Measurements from ENCODE around the gene AARS2.
"Not testable (repeated sequence)": the region's sequence is repeated elsewhere in the genome, so short reads cannot be mapped to it uniquely, and the experiment has no call there.

The AARS2 gene

GRCh38 chr6:44332585-44332984 lies 19.4 kb upstream of the AARS2 start:
- DNase-seq (ENCODE audit: low read depth in 2 of 3, low spot score in 1 of 3) = no peak

- no peak for DNase-seq (ENCODE audit: low read depth in 2 of 3, low spot score in 1 of 3)
Measured at GRCh38 chr6:44329858-44330257, 16.7 kb upstream of the AARS2 start.

GRCh38 chr6:44328203-44328602 lies 15.1 kb upstream of the AARS2 start:
- DNase-seq (ENCODE audit: low read depth in 2 of 3, low spot score in 1 of 3) = not testable (repeated sequence)

- DNase-seq (ENCODE audit: low read depth in 2 of 3, low spot score in 1 of 3) = no peak
Measured at GRCh38 chr6:44327760-44328159, 14.6 kb upstream of the AARS2 start.

GRCh38 chr6:44327096-44327495 lies 13.9 kb upstream of the AARS2 start:
- DNase-seq (ENCODE audit: low read depth in 2 of 3, low spot score in 1 of 3) = no peak

GRCh38 chr6:44321210-44321609 lies 8.1 kb upstream of the AARS2 start:
- no peak for DNase-seq (ENCODE audit: low read depth in 2 of 3, low spot score in 1 of 3)

- DNase-seq (ENCODE audit: low read depth in 2 of 3, low spot score in 1 of 3) = not testable (repeated sequence)
Measured at GRCh38 chr6:44317136-44317631, 4.0 kb upstream of the AARS2 start.

- DNase-seq (ENCODE audit: low read depth in 2 of 3, low spot score in 1 of 3) = no peak
Measured at GRCh38 chr6:44316481-44316880, 3.3 kb upstream of the AARS2 start.

- no peak for DNase-seq (ENCODE audit: low read depth in 2 of 3, low spot score in 1 of 3)
Measured at GRCh38 chr6:44315951-44316350, 2.8 kb upstream of the AARS2 start.

- DNase-seq (ENCODE audit: low read depth in 2 of 3, low spot score in 1 of 3) = no peak
Measured at GRCh38 chr6:44315516-44315915, 2.4 kb upstream of the AARS2 start.

GRCh38 chr6:44314657-44315056 lies 1.5 kb upstream of the AARS2 start:
- not testable (repeated sequence) for DNase-seq (ENCODE audit: low read depth in 2 of 3, low spot score in 1 of 3)

- DNase-seq (ENCODE audit: low read depth in 2 of 3, low spot score in 1 of 3) = no peak
Measured at GRCh38 chr6:44311767-44312166, 1.4 kb downstream of the AARS2 start.

- no peak for DNase-seq (ENCODE audit: low read depth in 2 of 3, low spot score in 1 of 3)
Measured at GRCh38 chr6:44311304-44311703, 1.8 kb downstream of the AARS2 start.

GRCh38 chr6:44310241-44310640 lies 2.9 kb downstream of the AARS2 start:
- no peak for DNase-seq (ENCODE audit: low read depth in 2 of 3, low spot score in 1 of 3)

- no peak for DNase-seq (ENCODE audit: low read depth in 2 of 3, low spot score in 1 of 3)
Measured at GRCh38 chr6:44309631-44310030, 3.5 kb downstream of the AARS2 start.

GRCh38 chr6:44309092-44309491 lies 4.1 kb downstream of the AARS2 start:
- no peak for DNase-seq (ENCODE audit: low read depth in 2 of 3, low spot score in 1 of 3)

GRCh38 chr6:44307217-44307616 lies 5.9 kb downstream of the AARS2 start:
- DNase-seq (ENCODE audit: low read depth in 2 of 3, low spot score in 1 of 3) = no peak

- no peak for DNase-seq (ENCODE audit: low read depth in 2 of 3, low spot score in 1 of 3)
Measured at GRCh38 chr6:44306710-44307109, 6.4 kb downstream of the AARS2 start.

GRCh38 chr6:44305200-44305725 lies 7.9 kb downstream of the AARS2 start:
- DNase-seq (ENCODE audit: low read depth in 2 of 3, low spot score in 1 of 3) = no peak

GRCh38 chr6:44304282-44305199 lies 8.6 kb downstream of the AARS2 start:
- no peak for DNase-seq (ENCODE audit: low read depth in 2 of 3, low spot score in 1 of 3)

- no peak for DNase-seq (ENCODE audit: low read depth in 2 of 3, low spot score in 1 of 3)
Measured at GRCh38 chr6:44303842-44304241, 9.3 kb downstream of the AARS2 start.

- no peak for DNase-seq (ENCODE audit: low read depth in 2 of 3, low spot score in 1 of 3)
Measured at GRCh38 chr6:44302856-44303255, 10.3 kb downstream of the AARS2 start.

Data from stimulated activated CD4-positive, alpha-beta T cell treated with anti-CD3 and anti-CD28 coated beads, Interleukin-12 subunit alpha, Interleukin-12 subunit beta, amount 100 ng/mL, for 48 hours (primary cell).